Activated CD4-positive, alpha-beta T cell treated with anti-CD3 and anti-CD28 coated beads for 36 hours (primary cell): ENCODE measurements around the gene ERC2. TPM values are rescaled to one million over a fixed set of nuclear protein-coding genes. Genes with fewer than 3 reads are reported as not detected.

Experiments
- ATAC-seq: fragments of 200-7000 bp; cut with Tn5 transposase; one replicate; pipeline ENCODE4 v1.10.0; 2021; ENCODE audit warnings: mild to moderate bottlenecking, moderate library complexity
- CTCF ChIA-PET: fragments of 350-600 bp; sonication (Branson Sonifier 250); formaldehyde crosslinking; loops from one replicate; lab custom pipeline; 2021; ENCODE audit warnings: antibody characterized with exemption; lab: Charles Lee
- POLR2A ChIA-PET: fragments of 350-600 bp; sonication (Branson Sonifier 250); formaldehyde crosslinking; loops from one replicate; lab custom pipeline; 2021; ENCODE audit warnings: antibody characterized with exemption, inconsistent platforms; lab: Charles Lee
- DNase-seq: peaks from one replicate; pipeline ENCODE4 v3.0.0-alpha.2; 2020
- H3K27ac Mint-ChIP-seq: one replicate; pipeline ENCODE4 v1.8.0; 2021; ENCODE audit warnings: mixed read lengths
- H3K27me3 Mint-ChIP-seq: one replicate; pipeline ENCODE4 v1.8.0; 2021; ENCODE audit warnings: mixed read lengths
- H3K36me3 Mint-ChIP-seq: one replicate; pipeline ENCODE4 v1.8.0; 2021; ENCODE audit warnings: low read depth, mixed read lengths
- H3K4me1 Mint-ChIP-seq: one replicate; pipeline ENCODE4 v1.8.0; 2021; ENCODE audit warnings: mixed read lengths
- H3K4me3 Mint-ChIP-seq: one replicate; pipeline ENCODE4 v1.8.0; 2021; ENCODE audit warnings: mild to moderate bottlenecking, moderate library complexity, mixed read lengths
- H3K9me3 Mint-ChIP-seq: one replicate; pipeline ENCODE4 v1.8.0; 2021; ENCODE audit warnings: low read depth, mixed read lengths
- intact Hi-C, 2 experiments: fragments of 100-400 bp; cut with DNase I in 1 of 2; cut with micrococcal nuclease in 1 of 2; formaldehyde crosslinking; loops; one replicate each; pipeline versions ENCODE4 v1.14.2 to v1.15.1; 2022 to 2024; cut with DNase I, micrococcal nuclease
- total RNA-seq, 2 experiments: library from RNA; stranded (reverse); gene quantifications; one replicate each; pipeline ENCODE4 v1.2.3, GENCODE V29; 2021

ERC2 gene
- total RNA-seq, 2 experiments from 2014 or later, result not detected

- Mint-ChIP-seq H3K4me1 (no peaks in the 10 kb centered on the region), H3K4me3 (no peak overlapping the region), H3K27ac (no peak overlapping the region), H3K27me3 (peaks cover 3% of the 10 kb centered on the region), H3K36me3 (no peaks in the 10 kb centered on the region), H3K9me3 (no peaks in the 10 kb centered on the region)
- CTCF ChIA-PET, result no interaction called here
- DNase-seq (no peak), ATAC-seq (no peak)
- intact Hi-C loops, result no loop called here
- POLR2A ChIA-PET, result no interaction called here
Measured at GRCh38 chr3:55893045-55893664, 575.1 kb downstream of the ERC2 start.

DNA sequence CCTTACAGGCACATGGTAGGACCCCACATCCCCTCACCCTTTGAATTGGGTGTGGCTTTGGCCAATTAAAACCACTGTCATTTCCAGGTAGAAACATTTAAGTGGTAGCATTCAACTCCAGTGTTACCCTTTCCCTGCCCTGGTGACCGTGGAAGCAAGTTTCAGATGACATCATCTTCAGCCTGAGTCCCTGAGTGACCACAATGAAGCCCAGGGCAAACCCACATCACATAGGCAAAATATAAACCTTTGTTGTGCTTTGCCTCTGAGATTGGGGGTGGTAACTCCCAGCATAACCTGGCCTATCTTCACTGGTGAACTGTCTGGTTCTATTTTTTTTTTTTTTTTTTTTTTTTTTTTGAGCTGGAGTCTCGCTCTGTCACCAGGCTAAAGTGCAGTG is 577.2 kb downstream of the ERC2 start:
- DNase-seq (no peak), ATAC-seq (no peak)
- CTCF ChIA-PET, result no interaction called here
- Mint-ChIP-seq H3K27me3 (peaks cover 3% of the 10 kb centered on the region), H3K27ac (no peak overlapping the region), H3K4me1 (no peaks in the 10 kb centered on the region), H3K36me3 (no peaks in the 10 kb centered on the region), H3K4me3 (no peak overlapping the region), H3K9me3 (no peaks in the 10 kb centered on the region)
- intact Hi-C loops, result no loop called here
- POLR2A ChIA-PET, result no interaction called here

DNA sequence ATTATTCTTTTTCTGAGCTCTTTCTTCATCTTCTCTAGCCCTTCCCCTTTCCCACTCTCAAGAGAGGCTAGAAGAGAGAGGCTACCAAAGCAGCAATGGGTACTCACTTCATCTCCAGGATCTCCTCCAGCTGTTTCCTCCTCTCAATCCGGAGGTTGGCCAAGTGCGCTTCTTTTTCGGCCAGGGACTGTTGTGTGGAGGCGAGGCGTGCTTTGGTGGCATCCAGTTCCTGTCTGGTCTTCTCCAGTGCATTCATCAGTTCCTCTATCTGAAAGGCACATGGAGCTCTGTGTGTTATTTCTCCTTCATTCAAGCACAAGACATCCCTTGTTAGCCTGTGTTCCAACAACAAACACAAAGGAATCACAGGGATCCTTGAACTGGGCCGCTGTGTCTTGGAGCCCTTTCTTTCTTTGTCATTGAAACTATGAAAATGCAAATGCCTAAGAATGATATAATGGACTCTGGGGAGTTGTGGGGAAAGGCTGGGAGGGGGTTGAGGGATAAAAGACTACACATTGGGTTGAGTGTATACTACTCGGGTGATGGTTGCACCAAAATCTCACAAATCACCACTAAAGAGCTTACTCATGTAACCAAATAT is 579.9 kb downstream of the ERC2 start:
- CTCF ChIA-PET, result no interaction called here
- no peak for ATAC-seq
- intact Hi-C loops, result no loop called here

DNA sequence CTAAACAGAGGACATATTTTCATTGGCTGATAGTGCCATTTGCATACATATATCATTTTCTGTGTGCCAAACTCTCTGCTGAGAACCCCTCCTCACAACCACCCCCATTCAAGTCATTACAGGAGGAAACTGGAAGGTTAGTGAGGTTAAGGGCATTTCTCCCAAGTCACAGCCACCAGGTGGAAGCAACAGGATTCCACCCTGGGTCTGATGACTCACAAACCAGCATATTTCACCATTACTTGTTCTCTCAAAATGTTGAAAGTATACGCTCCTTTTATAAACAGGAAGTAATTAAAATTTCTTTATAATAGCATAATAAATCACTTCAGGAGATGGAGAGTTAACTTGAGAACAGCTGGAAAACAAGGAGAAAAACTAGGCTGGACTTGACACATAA is 582.5 kb downstream of the ERC2 start:
- H3K4me3 Mint-ChIP-seq, result no peak overlapping the region
- intact Hi-C loops, result no loop called here
- DNase-seq, result no peak

More for the DNA sequence above, 579.9 kb downstream of the ERC2 start:
- H3K27me3 Mint-ChIP-seq, result peaks cover under 1% of the 10 kb centered on the region
- no peak for DNase-seq
- H3K4me1 Mint-ChIP-seq, result no peaks in the 10 kb centered on the region
- no peaks in the 10 kb centered on the region for H3K36me3 Mint-ChIP-seq
- H3K4me3 Mint-ChIP-seq, result no peak overlapping the region
- no peaks in the 10 kb centered on the region for H3K9me3 Mint-ChIP-seq
- H3K27ac Mint-ChIP-seq, result no peak overlapping the region
- POLR2A ChIA-PET, result no interaction called here

DNA sequence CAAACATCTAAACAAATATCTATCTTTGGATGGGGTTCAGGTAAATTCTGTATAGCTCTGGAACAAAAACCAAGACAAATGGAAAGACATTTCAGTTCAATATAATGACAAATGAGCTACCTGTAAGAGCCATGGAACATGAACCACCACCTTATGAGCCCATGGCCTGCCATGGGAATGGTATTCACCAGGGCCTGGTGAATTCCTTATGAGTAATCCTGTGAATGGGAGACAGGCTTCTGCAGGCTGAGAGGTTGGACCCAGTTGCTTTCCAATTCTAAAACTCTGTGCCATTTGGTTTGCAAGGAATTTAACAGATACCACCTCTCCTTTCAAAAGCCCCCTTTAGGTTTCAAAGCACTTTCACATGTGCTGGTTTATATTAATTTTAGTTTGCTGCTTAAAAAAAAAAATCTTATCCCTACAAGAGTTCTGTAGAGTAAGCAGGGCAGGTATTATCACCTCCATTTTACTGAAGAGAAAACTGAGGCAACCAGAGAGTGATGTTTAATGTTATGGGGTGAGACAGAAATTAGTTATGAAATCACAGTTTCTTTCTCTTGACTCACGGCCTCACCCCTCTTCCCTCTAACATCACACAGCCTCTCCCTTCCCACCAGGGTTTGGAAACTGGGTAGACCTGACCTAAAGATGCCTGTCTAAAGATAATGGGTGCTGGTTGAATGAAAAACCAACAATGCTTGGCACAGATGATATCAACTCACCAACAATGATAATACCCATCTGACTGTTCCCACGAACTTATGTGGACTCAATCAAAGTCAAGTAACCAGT is 583.6 kb downstream of the ERC2 start:
- CTCF ChIA-PET, result no interaction called here
- no peak for ATAC-seq
- DNase-seq, result no peak
- H3K4me1 Mint-ChIP-seq, result no peaks in the 10 kb centered on the region
- peaks cover 4% of the 10 kb centered on the region for H3K27me3 Mint-ChIP-seq
- H3K36me3 Mint-ChIP-seq, result no peaks in the 10 kb centered on the region
- intact Hi-C loops, result no loop called here
- no peaks in the 10 kb centered on the region for H3K9me3 Mint-ChIP-seq
- no peak overlapping the region for H3K4me3 Mint-ChIP-seq
- POLR2A ChIA-PET, result no interaction called here
- no peak overlapping the region for H3K27ac Mint-ChIP-seq

More for the DNA sequence above, 582.5 kb downstream of the ERC2 start:
- CTCF ChIA-PET, result no interaction called here
- no peaks in the 10 kb centered on the region for H3K36me3 Mint-ChIP-seq
- H3K27me3 Mint-ChIP-seq, result peaks cover 1% of the 10 kb centered on the region
- POLR2A ChIA-PET, result no interaction called here
- H3K4me1 Mint-ChIP-seq, result no peaks in the 10 kb centered on the region
- H3K27ac Mint-ChIP-seq, result no peak overlapping the region
- H3K9me3 Mint-ChIP-seq, result no peaks in the 10 kb centered on the region
- ATAC-seq, result no peak

- ChIA-PET POLR2A (no interaction called here), CTCF (no interaction called here)
- DNase-seq, result no peak
- Mint-ChIP-seq H3K27me3 (peaks cover 4% of the 10 kb centered on the region), H3K27ac (no peak overlapping the region), H3K4me1 (no peaks in the 10 kb centered on the region), H3K4me3 (no peak overlapping the region), H3K9me3 (no peaks in the 10 kb centered on the region), H3K36me3 (no peaks in the 10 kb centered on the region)
- intact Hi-C loops, result no loop called here
- ATAC-seq, result no peak
Measured at GRCh38 chr3:55884066-55884465, 584.2 kb downstream of the ERC2 start.

DNA sequence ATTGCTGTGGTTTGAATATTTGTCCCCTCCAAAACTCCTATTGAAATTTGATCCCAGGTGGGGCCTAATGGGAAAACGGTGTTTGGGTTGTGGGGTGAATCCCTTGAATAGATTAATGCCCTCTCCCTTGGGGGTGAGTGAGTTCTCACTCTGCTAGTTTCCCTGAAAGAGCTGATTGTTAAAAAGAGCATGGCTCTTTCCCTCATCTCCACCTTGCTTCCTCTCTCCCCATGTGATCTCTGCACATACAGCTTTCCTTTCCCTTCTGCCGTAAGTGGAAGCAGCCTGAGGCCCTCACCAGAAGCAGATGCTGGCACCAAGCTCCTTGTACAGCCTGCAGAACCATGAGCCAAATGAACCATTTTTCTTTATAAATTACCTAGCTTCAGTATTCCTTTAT is 586.3 kb downstream of the ERC2 start:
- no peaks in the 10 kb centered on the region for H3K36me3 Mint-ChIP-seq
- no peak overlapping the region for H3K27ac Mint-ChIP-seq
- POLR2A ChIA-PET, result no interaction called here
- H3K27me3 Mint-ChIP-seq, result peaks cover 6% of the 10 kb centered on the region
- DNase-seq (no peak), ATAC-seq (no peak)
- intact Hi-C loops, result no loop called here
- no peaks in the 10 kb centered on the region for H3K4me1 Mint-ChIP-seq
- H3K4me3 Mint-ChIP-seq, result no peak overlapping the region
- CTCF ChIA-PET, result no interaction called here
- no peaks in the 10 kb centered on the region for H3K9me3 Mint-ChIP-seq

- Mint-ChIP-seq H3K27ac (no peak overlapping the region), H3K36me3 (no peaks in the 10 kb centered on the region), H3K4me1 (no peaks in the 10 kb centered on the region), H3K27me3 (peaks cover 6% of the 10 kb centered on the region), H3K9me3 (no peaks in the 10 kb centered on the region), H3K4me3 (no peak overlapping the region)
- ChIA-PET CTCF (no interaction called here), POLR2A (no interaction called here)
- no peak for DNase-seq
- intact Hi-C loops, result no loop called here
- no peak for ATAC-seq
Measured at GRCh38 chr3:55880357-55880756, 587.9 kb downstream of the ERC2 start.

- intact Hi-C loops, result no loop called here
- DNase-seq (no peak), ATAC-seq (no peak)
- H3K27me3 Mint-ChIP-seq, result peaks cover 6% of the 10 kb centered on the region
- H3K36me3 Mint-ChIP-seq, result no peaks in the 10 kb centered on the region
- H3K9me3 Mint-ChIP-seq, result no peaks in the 10 kb centered on the region
- ChIA-PET POLR2A (no interaction called here), CTCF (no interaction called here)
- H3K27ac Mint-ChIP-seq, result no peak overlapping the region
- no peak overlapping the region for H3K4me3 Mint-ChIP-seq
- H3K4me1 Mint-ChIP-seq, result no peaks in the 10 kb centered on the region
Measured at GRCh38 chr3:55879901-55880331, 588.4 kb downstream of the ERC2 start.

DNA sequence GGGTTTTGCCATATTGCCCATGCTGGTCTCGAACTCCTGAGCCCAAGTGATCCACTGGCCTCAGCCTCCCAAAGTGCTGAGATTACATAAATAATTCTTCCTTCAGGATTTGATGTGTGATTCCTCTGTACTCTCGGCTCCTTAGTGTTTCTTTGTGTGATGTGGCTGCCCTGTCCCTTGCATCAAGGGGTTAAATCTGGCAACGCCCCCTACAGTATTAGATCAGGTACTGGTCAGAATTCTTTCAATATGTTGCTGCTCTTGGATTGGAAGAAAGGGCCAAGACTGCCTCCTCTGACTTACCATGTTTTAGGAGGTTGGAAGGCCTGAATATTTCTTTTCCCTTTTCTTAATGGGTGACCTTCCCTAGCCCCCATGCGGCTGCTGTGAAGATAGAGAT is 590.6 kb downstream of the ERC2 start:
- Mint-ChIP-seq H3K9me3 (no peaks in the 10 kb centered on the region), H3K4me3 (no peak overlapping the region), H3K36me3 (no peaks in the 10 kb centered on the region), H3K27ac (no peak overlapping the region), H3K4me1 (no peaks in the 10 kb centered on the region), H3K27me3 (peaks cover 6% of the 10 kb centered on the region)
- intact Hi-C loops, result no loop called here
- ATAC-seq (no peak), DNase-seq (no peak)
- CTCF ChIA-PET, result no interaction called here
- POLR2A ChIA-PET, result no interaction called here

GRCh38 chr3:55876560-55876959 is 591.7 kb downstream of the ERC2 start:
- intact Hi-C loops, result no loop called here
- Mint-ChIP-seq H3K9me3 (no peaks in the 10 kb centered on the region), H3K4me1 (no peaks in the 10 kb centered on the region), H3K27me3 (peaks cover 4% of the 10 kb centered on the region), H3K36me3 (no peaks in the 10 kb centered on the region), H3K27ac (no peak overlapping the region), H3K4me3 (no peak overlapping the region)
- no peak for DNase-seq
- CTCF ChIA-PET, result no interaction called here
- ATAC-seq, result no peak
- POLR2A ChIA-PET, result no interaction called here

GRCh38 chr3:55875113-55875512 is 593.2 kb downstream of the ERC2 start:
- POLR2A ChIA-PET, result no interaction called here
- Mint-ChIP-seq H3K4me1 (no peaks in the 10 kb centered on the region), H3K4me3 (no peak overlapping the region), H3K9me3 (peaks cover 2% of the 10 kb centered on the region), H3K27me3 (peaks cover 4% of the 10 kb centered on the region), H3K27ac (no peak overlapping the region), H3K36me3 (no peaks in the 10 kb centered on the region)
- ATAC-seq, result no peak
- CTCF ChIA-PET, result no interaction called here
- no peak for DNase-seq
- intact Hi-C loops, result no loop called here
